ENCODE results near the gene STX17. TPM values are rescaled to one million over a fixed set of nuclear protein-coding genes. Genes with fewer than 3 reads are reported as not detected.

STX17 gene
- total RNA-seq, 2 experiments from 2014 or later, result 36.0 to 36.2 TPM

GRCh38 chr9:99953861-99954507 is 47.5 kb downstream of the STX17 start:
- Mint-ChIP-seq H3K9me3 (no peaks in the 10 kb centered on the region), H3K27me3 (no peaks in the 10 kb centered on the region), H3K4me1 (peaks cover 8% of the 10 kb centered on the region), H3K4me3 (no peak overlapping the region), H3K36me3 (ENCODE audit: low read depth) (peaks cover 24% of the 10 kb centered on the region), H3K27ac (no peak overlapping the region)
- ChIA-PET CTCF (no interaction called here), POLR2A (no interaction called here)
- DNase-seq, result no peak

- no peaks in the 10 kb centered on the region for H3K27me3 Mint-ChIP-seq
- POLR2A ChIA-PET, result no interaction called here
- peaks cover 27% of the 10 kb centered on the region for H3K36me3 Mint-ChIP-seq (ENCODE audit: low read depth)
- no peak overlapping the region for H3K4me3 Mint-ChIP-seq
- CTCF ChIA-PET, result no interaction called here
- peaks cover 8% of the 10 kb centered on the region for H3K4me1 Mint-ChIP-seq
- H3K9me3 Mint-ChIP-seq, result no peaks in the 10 kb centered on the region
- H3K27ac Mint-ChIP-seq, result no peak overlapping the region
- no peak for DNase-seq
These were observed 48.4 kb downstream of the STX17 start for GRCh38 chr9:99954819-99955218.

- peaks cover 8% of the 10 kb centered on the region for H3K4me1 Mint-ChIP-seq
- ChIA-PET CTCF (no interaction called here), POLR2A (no interaction called here)
- H3K36me3 Mint-ChIP-seq (ENCODE audit: low read depth), result peaks cover 33% of the 10 kb centered on the region
- no peak overlapping the region for H3K4me3 Mint-ChIP-seq
- H3K27ac Mint-ChIP-seq, result no peak overlapping the region
- no peaks in the 10 kb centered on the region for H3K27me3 Mint-ChIP-seq
- no peaks in the 10 kb centered on the region for H3K9me3 Mint-ChIP-seq
- no peak for DNase-seq
These were observed 49.2 kb downstream of the STX17 start for GRCh38 chr9:99955606-99956005.

GRCh38 chr9:99962680-99963261 is 56.3 kb downstream of the STX17 start:
- H3K4me3 Mint-ChIP-seq, result no peak overlapping the region
- CTCF ChIA-PET, result interaction anchor here (0.6 kb wide), 1 partner anchor 260 kb away, joined by 3 read pairs; no protein-coding TSS in a partner anchor
- no peaks in the 10 kb centered on the region for H3K9me3 Mint-ChIP-seq
- H3K4me1 Mint-ChIP-seq, result no peaks in the 10 kb centered on the region
- no peak for DNase-seq
- no peak overlapping the region for H3K27ac Mint-ChIP-seq
- no peaks in the 10 kb centered on the region for H3K27me3 Mint-ChIP-seq
- POLR2A ChIA-PET, result no interaction called here
- peaks cover 39% of the 10 kb centered on the region for H3K36me3 Mint-ChIP-seq (ENCODE audit: low read depth)

- Mint-ChIP-seq H3K4me1 (no peaks in the 10 kb centered on the region), H3K9me3 (no peaks in the 10 kb centered on the region), H3K27me3 (no peaks in the 10 kb centered on the region), H3K36me3 (ENCODE audit: low read depth) (peaks cover 43% of the 10 kb centered on the region), H3K4me3 (no peak overlapping the region), H3K27ac (no peak overlapping the region)
- CTCF ChIA-PET, result interaction anchor here (1.6 kb wide), 1 partner anchor 140 kb away, joined by 4 read pairs; no protein-coding TSS in a partner anchor
- DNase-seq, result no peak
- POLR2A ChIA-PET, result no interaction called here
These were observed 57.9 kb downstream of the STX17 start for GRCh38 chr9:99964336-99964735.

GRCh38 chr9:99966001-99966400 is 59.5 kb downstream of the STX17 start:
- POLR2A ChIA-PET, result no interaction called here
- H3K4me1 Mint-ChIP-seq, result no peaks in the 10 kb centered on the region
- CTCF ChIA-PET, result no interaction called here
- H3K27ac Mint-ChIP-seq, result no peak overlapping the region
- no peaks in the 10 kb centered on the region for H3K27me3 Mint-ChIP-seq
- no peak overlapping the region for H3K4me3 Mint-ChIP-seq
- no peak for DNase-seq
- peaks cover 37% of the 10 kb centered on the region for H3K36me3 Mint-ChIP-seq (ENCODE audit: low read depth)
- H3K9me3 Mint-ChIP-seq, result no peaks in the 10 kb centered on the region

- H3K9me3 Mint-ChIP-seq, result no peaks in the 10 kb centered on the region
- peaks cover 34% of the 10 kb centered on the region for H3K36me3 Mint-ChIP-seq (ENCODE audit: low read depth)
- no peaks in the 10 kb centered on the region for H3K4me1 Mint-ChIP-seq
- no peaks in the 10 kb centered on the region for H3K27me3 Mint-ChIP-seq
- H3K27ac Mint-ChIP-seq, result no peak overlapping the region
- no peak overlapping the region for H3K4me3 Mint-ChIP-seq
- CTCF ChIA-PET, result no interaction called here
- DNase-seq, result no peak
- POLR2A ChIA-PET, result no interaction called here
These were observed 60.3 kb downstream of the STX17 start for GRCh38 chr9:99966716-99967115.

GRCh38 chr9:99967457-99967856 is 61.0 kb downstream of the STX17 start:
- DNase-seq, result no peak
- no peak overlapping the region for H3K27ac Mint-ChIP-seq
- H3K36me3 Mint-ChIP-seq (ENCODE audit: low read depth), result peaks cover 34% of the 10 kb centered on the region
- H3K4me1 Mint-ChIP-seq, result no peaks in the 10 kb centered on the region
- H3K27me3 Mint-ChIP-seq, result no peaks in the 10 kb centered on the region
- ChIA-PET POLR2A (interaction anchor here (0.7 kb wide), 1 partner anchor 146 kb away, joined by 12 read pairs; the partner anchor contains the start of gene NR4A3), CTCF (interaction anchor here (1.0 kb wide), 1 partner anchor 481 kb away, joined by 5 read pairs; no protein-coding TSS in a partner anchor)
- no peak overlapping the region for H3K4me3 Mint-ChIP-seq
- H3K9me3 Mint-ChIP-seq, result no peaks in the 10 kb centered on the region

GRCh38 chr9:99970481-99970880 is 64.0 kb downstream of the STX17 start:
- DNase-seq, result no peak
- Mint-ChIP-seq H3K4me3 (no peak overlapping the region), H3K4me1 (no peaks in the 10 kb centered on the region), H3K36me3 (ENCODE audit: low read depth) (peaks cover 30% of the 10 kb centered on the region), H3K27me3 (no peaks in the 10 kb centered on the region), H3K27ac (no peak overlapping the region), H3K9me3 (no peaks in the 10 kb centered on the region)
- ChIA-PET CTCF (no interaction called here), POLR2A (no interaction called here)

- POLR2A ChIA-PET, result no interaction called here
- Mint-ChIP-seq H3K27ac (no peak overlapping the region), H3K4me1 (no peaks in the 10 kb centered on the region), H3K27me3 (no peaks in the 10 kb centered on the region), H3K4me3 (no peak overlapping the region), H3K9me3 (no peaks in the 10 kb centered on the region), H3K36me3 (ENCODE audit: low read depth) (peaks cover 30% of the 10 kb centered on the region)
- CTCF ChIA-PET, result interaction anchor here (0.6 kb wide), 1 partner anchor 42 kb away, joined by 4 read pairs; no protein-coding TSS in a partner anchor
- no peak for DNase-seq
These were observed 65.0 kb downstream of the STX17 start for GRCh38 chr9:99971410-99971809.

GRCh38 chr9:99973455-99973854 is 67.0 kb downstream of the STX17 start:
- no peak for DNase-seq
- Mint-ChIP-seq H3K27ac (no peak overlapping the region), H3K27me3 (no peaks in the 10 kb centered on the region), H3K4me3 (no peak overlapping the region), H3K36me3 (ENCODE audit: low read depth) (peaks cover 16% of the 10 kb centered on the region), H3K9me3 (no peaks in the 10 kb centered on the region), H3K4me1 (no peaks in the 10 kb centered on the region)
- ChIA-PET CTCF (interaction anchor here (1.2 kb wide), 2 partner anchors 13 to 149 kb away, joined by 3 read pairs; no protein-coding TSS in a partner anchor), POLR2A (no interaction called here)

- no peak for DNase-seq
- no peak overlapping the region for H3K4me3 Mint-ChIP-seq
- peaks cover 6% of the 10 kb centered on the region for H3K36me3 Mint-ChIP-seq (ENCODE audit: low read depth)
- H3K9me3 Mint-ChIP-seq, result no peaks in the 10 kb centered on the region
- ChIA-PET POLR2A (no interaction called here), CTCF (interaction anchor here (0.7 kb wide), 1 partner anchor 129 kb away, joined by 3 read pairs; no protein-coding TSS in a partner anchor)
- H3K27me3 Mint-ChIP-seq, result no peaks in the 10 kb centered on the region
- H3K4me1 Mint-ChIP-seq, result no peaks in the 10 kb centered on the region
- H3K27ac Mint-ChIP-seq, result no peak overlapping the region
These were observed 70.8 kb downstream of the STX17 start for GRCh38 chr9:99977033-99977792.

GRCh38 chr9:99978221-99978620 is 71.8 kb downstream of the STX17 start:
- CTCF ChIA-PET, result interaction anchor here (0.7 to 1.3 kb wide), 3 partner anchors 11 to 150 kb away, joined by 3 to 5 read pairs (median 3); no protein-coding TSS in a partner anchor
- Mint-ChIP-seq H3K4me3 (no peak overlapping the region), H3K4me1 (no peaks in the 10 kb centered on the region), H3K9me3 (no peaks in the 10 kb centered on the region), H3K27me3 (no peaks in the 10 kb centered on the region), H3K27ac (no peak overlapping the region), H3K36me3 (ENCODE audit: low read depth) (peaks cover 6% of the 10 kb centered on the region)
- POLR2A ChIA-PET, result no interaction called here
- DNase-seq, result no peak

Data from activated CD4-positive, alpha-beta T cell treated with anti-CD3 and anti-CD28 coated beads, Interleukin-2, amount 10 ng/mL, durations not matched to agents 7 days and 5 days (primary cell).